HG03460 (cell line): ENCODE data around the gene DUSP22.
"Not testable (repeated sequence)": the region's sequence is repeated elsewhere in the genome, so short reads cannot be mapped to it uniquely, and the experiment has no call there.

Experiments
- ATAC-seq: cut with Tn5 transposase; IDR thresholded peaks from one replicate; pipeline ENCODE4 v1.9.1; 2021; ENCODE audit not compliant: unreplicated experiment

DUSP22 gene

GRCh38 chr6:279341-280029 is 12.8 kb upstream of the DUSP22 start:
- ATAC-seq = no peak

GRCh38 chr6:280775-281468 is 11.4 kb upstream of the DUSP22 start:
- ATAC-seq = no peak

- no peak for ATAC-seq
These were observed 10.7 kb upstream of the DUSP22 start for GRCh38 chr6:281469-282103.

- no peak for ATAC-seq
These were observed 10.0 kb upstream of the DUSP22 start for GRCh38 chr6:282177-282866.

GRCh38 chr6:282867-283416 is 9.3 kb upstream of the DUSP22 start:
- no peak for ATAC-seq

- no peak for ATAC-seq
These were observed 7.8 kb upstream of the DUSP22 start for GRCh38 chr6:284486-284885.

- ATAC-seq = no peak
These were observed 7.1 kb upstream of the DUSP22 start for GRCh38 chr6:285030-285771.

GRCh38 chr6:285902-286301 is 6.4 kb upstream of the DUSP22 start:
- ATAC-seq = not testable (repeated sequence)

- no peak for ATAC-seq
These were observed 5.4 kb upstream of the DUSP22 start for GRCh38 chr6:286681-287488.

GRCh38 chr6:287489-287860 is 4.8 kb upstream of the DUSP22 start:
- no peak for ATAC-seq

- no peak for ATAC-seq
These were observed 3.4 kb upstream of the DUSP22 start for GRCh38 chr6:288866-289265.

- ATAC-seq = no peak
These were observed 2.0 kb upstream of the DUSP22 start for GRCh38 chr6:290111-290922.

GRCh38 chr6:291204-291696 is 1.0 kb upstream of the DUSP22 start:
- no peak for ATAC-seq

GRCh38 chr6:292506-293192 is 362 bp downstream of the DUSP22 start:
- ATAC-seq = peak; percentile 28

GRCh38 chr6:293193-294174 is 1.2 kb downstream of the DUSP22 start:
- ATAC-seq = no peak

- no peak for ATAC-seq
These were observed 2.6 kb downstream of the DUSP22 start for GRCh38 chr6:294656-295565.
